T-cell (primary cell): ENCODE measurements around the gene RTN4R. TPM values are rescaled to one million over a fixed set of nuclear protein-coding genes. Genes with fewer than 3 reads are reported as not detected.
"Not testable (repeated sequence)": the region's sequence is repeated elsewhere in the genome, so short reads cannot be mapped to it uniquely, and the experiment has no call there.

Experiments
- ATAC-seq, 4 experiments: fragments of 200-7000 bp in 3 of 4; fragments of 150-1000 bp in 1 of 4; cut with Tn5 transposase; replicated peaks in 1 of 4; 1 replicate in 3 of 4; 2 replicates in 1 of 4; pipeline ENCODE4 v1.10.0; 2021; ENCODE audit warnings: moderate library complexity in 3 of 4, mild to moderate bottlenecking in 2 of 4, moderate number of reproducible peaks in 1 of 4
- CTCF ChIA-PET, 2 donors: fragments of 300-600 bp; sonication (Branson Sonifier 250); formaldehyde crosslinking; loops; one replicate each; lab custom pipeline; 2022; ENCODE audit warnings: antibody characterized with exemption in 2 of 2; lab: Charles Lee
- POLR2A ChIA-PET, 2 donors: fragments of 300-600 bp; sonication (Branson Sonifier 250); formaldehyde crosslinking; loops; one replicate each; lab custom pipeline; 2022; ENCODE audit warnings: antibody characterized with exemption in 2 of 2; lab: Charles Lee
- DNase-seq, 35 experiments: peaks; one replicate each; pipeline versions ENCODE4 v3.0.0 to v3.0.0-alpha.2; 2013 to 2023
- H3K27ac ChIP-seq: one replicate; pipeline ENCODE4 v1.5.1; 2013; ENCODE audit warnings: low read length
- H3K27me3 ChIP-seq, 2 experiments: replicated peaks in 1 of 2; 1 replicate in 1 of 2; 2 replicates in 1 of 2; pipeline versions ENCODE4 v1.6.1 to v1.7.0; 2013; ENCODE audit warnings: low read length in 1 of 2, mixed read lengths in 1 of 2; ENCODE audit not compliant: control insufficient read depth in 2 of 2, insufficient read depth in 2 of 2; ENCODE audit errors: extremely low read depth in 1 of 2
- H3K36me3 ChIP-seq, 2 donors: 1 replicate in 1 of 2; 2 replicates in 1 of 2; pipeline versions ENCODE4 v1.6.1 to v1.7.0; 2013; ENCODE audit warnings: low read length in 1 of 2; ENCODE audit not compliant: control insufficient read depth in 2 of 2, insufficient read depth in 1 of 2; ENCODE audit errors: extremely low read depth in 1 of 2
- H3K4me1 ChIP-seq, 2 experiments: 1 replicate in 1 of 2; 2 replicates in 1 of 2; pipeline versions ENCODE4 v1.6.1 to v1.7.0; 2013; ENCODE audit warnings: low read length in 2 of 2, mixed read lengths in 1 of 2; ENCODE audit not compliant: insufficient read depth in 2 of 2, control insufficient read depth in 1 of 2; ENCODE audit errors: extremely low read depth in 1 of 2
- H3K4me3 ChIP-seq, 2 donors: 1 replicate in 1 of 2; 2 replicates in 1 of 2; pipeline versions ENCODE4 v1.5.1 to v1.7.0; 2013; ENCODE audit warnings: mild to moderate bottlenecking in 2 of 2, low read length in 1 of 2, moderate library complexity in 1 of 2; ENCODE audit not compliant: control insufficient read depth in 1 of 2; ENCODE audit errors: extremely low read depth in 1 of 2
- H3K9me3 ChIP-seq: 2 replicates; pipeline ENCODE4 v1.7.0; 2013
- H3K27ac Mint-ChIP-seq, 2 donors: one replicate each; pipeline ENCODE4 v1.8.0; 2020 to 2021; ENCODE audit warnings: mild to moderate bottlenecking in 2 of 2, mixed read lengths in 2 of 2
- H3K27me3 Mint-ChIP-seq, 2 donors: one replicate each; pipeline ENCODE4 v1.8.0; 2021 to 2022; ENCODE audit warnings: mixed read lengths in 2 of 2
- H3K36me3 Mint-ChIP-seq: one replicate; pipeline ENCODE4 v1.8.0; 2021; ENCODE audit warnings: mixed read lengths
- H3K4me1 Mint-ChIP-seq, 3 donors: one replicate each; pipeline ENCODE4 v1.8.0; 2020 to 2022; ENCODE audit warnings: mixed read lengths in 3 of 3, mild to moderate bottlenecking in 1 of 3
- H3K4me3 Mint-ChIP-seq, 3 donors: one replicate each; pipeline ENCODE4 v1.8.0; 2020 to 2022; ENCODE audit warnings: mild to moderate bottlenecking in 3 of 3, mixed read lengths in 3 of 3, moderate library complexity in 3 of 3
- H3K9me3 Mint-ChIP-seq, 3 donors: one replicate each; pipeline ENCODE4 v1.8.0; 2020 to 2022; ENCODE audit warnings: mixed read lengths in 3 of 3
- WGBS: methylation state at CpG from one replicate; pipeline ENCODE4 v1.1.5; 2013; ENCODE audit warnings: missing lambda C conversion rate; ENCODE audit not compliant: insufficient coverage; 5-methylcytosine and 5-hydroxymethylcytosine counted together
- total RNA-seq, 35 experiments: library from RNA in 6 of 35; stranded (reverse) in 6 of 35; fragments of 120-200 nt in 1 of 35; gene quantifications; one replicate each; pipeline versions ENCODE4 v1.2.1 to v1.2.4 and lab custom pipeline; 2013 to 2026

The RTN4R gene
- total RNA-seq, 5 donors from 2014 or later (not counting 1 experiment from before 2014, with no cell fraction given): 0.33 to 4.1 (median 2.5) TPM

- ATAC-seq: no peak
- DNase-seq: no peak
- POLR2A ChIA-PET: no interaction called here
- Mint-ChIP-seq H3K9me3 (no peaks in the 10 kb centered on the region), H3K27ac (no peak overlapping the region), H3K36me3 (no peaks in the 10 kb centered on the region), H3K4me3 (no peak overlapping the region), H3K27me3 (no peaks in the 10 kb centered on the region), H3K4me1 (peaks cover 2 to 10% (median 7%) of the 10 kb centered on the region in 3 donors)
- CTCF ChIA-PET: no interaction called here
- Histone ChIP-seq H3K4me1 (peaks cover 0 to 15% of the 10 kb centered on the region in 2 experiments), H3K9me3 (no peaks in the 10 kb centered on the region), H3K27me3 (peaks cover 0 to 23% of the 10 kb centered on the region in 2 experiments), H3K27ac (no peak overlapping the region), H3K4me3 (no peak overlapping the region), H3K36me3 (no peaks in the 10 kb centered on the region)
- WGBS: 83% methylated on average over 11 of the region's 14 CpGs
Observed at GRCh38 chr22:20271114-20271994, 3.2 kb upstream of the RTN4R start.

GRCh38 chr22:20270190-20271113 lies 2.3 kb upstream of the RTN4R start:
- H3K9me3 ChIP-seq, DNase-seq, H3K4me3 Mint-ChIP-seq, H3K27ac ChIP-seq, H3K36me3 Mint-ChIP-seq, H3K4me3 ChIP-seq, H3K36me3 ChIP-seq, H3K27ac Mint-ChIP-seq, POLR2A ChIA-PET, ATAC-seq, CTCF ChIA-PET, H3K27me3 Mint-ChIP-seq, H3K9me3 Mint-ChIP-seq: not testable (repeated sequence)
- WGBS: 80% methylated on average over 11 of the region's 23 CpGs
- H3K4me1 ChIP-seq: peaks cover 0 to 15% of the 10 kb centered on the region in 2 experiments
- H3K27me3 ChIP-seq: peaks cover 0 to 23% of the 10 kb centered on the region in 2 experiments
- peaks cover 2 to 11% (median 7%) of the 10 kb centered on the region in 3 donors for H3K4me1 Mint-ChIP-seq

GRCh38 chr22:20269673-20270072 lies 1.6 kb upstream of the RTN4R start:
- H3K4me3 ChIP-seq, H3K9me3 ChIP-seq, POLR2A ChIA-PET, H3K36me3 ChIP-seq, DNase-seq, H3K9me3 Mint-ChIP-seq, ATAC-seq, H3K27me3 Mint-ChIP-seq, CTCF ChIA-PET, H3K36me3 Mint-ChIP-seq, H3K4me3 Mint-ChIP-seq, H3K27ac Mint-ChIP-seq, H3K27ac ChIP-seq: not testable (repeated sequence)
- peaks cover 0 to 15% of the 10 kb centered on the region in 2 experiments for H3K4me1 ChIP-seq
- H3K4me1 Mint-ChIP-seq: peaks cover 2 to 11% (median 7%) of the 10 kb centered on the region in 3 donors
- WGBS: 88% methylated on average over 6 of the region's 8 CpGs
- H3K27me3 ChIP-seq: peaks cover 0 to 23% of the 10 kb centered on the region in 2 experiments

GRCh38 chr22:20269201-20269600 lies 1.1 kb upstream of the RTN4R start:
- DNase-seq, H3K9me3 Mint-ChIP-seq, POLR2A ChIA-PET, H3K4me3 ChIP-seq, H3K36me3 ChIP-seq, H3K27ac Mint-ChIP-seq, H3K9me3 ChIP-seq, H3K36me3 Mint-ChIP-seq, H3K27ac ChIP-seq, H3K27me3 Mint-ChIP-seq, ATAC-seq: not testable (repeated sequence)
- Mint-ChIP-seq H3K4me1 (peaks cover 2 to 11% (median 7%) of the 10 kb centered on the region in 3 donors), H3K4me3 (peak overlapping the region in 2 of 3 donors; percentile 67 to 78)
- H3K27me3 ChIP-seq: peaks cover 0 to 23% of the 10 kb centered on the region in 2 experiments
- no CpG with 5 or more reads among the region's 4 CpGs for WGBS
- CTCF ChIA-PET: interaction anchor here in 1 of 2 donors (0.5 kb wide), 1 partner anchor 118 kb away, joined by 4 read pairs; no protein-coding TSS in a partner anchor
- peaks cover 0 to 15% of the 10 kb centered on the region in 2 experiments for H3K4me1 ChIP-seq

- no peaks in the 10 kb centered on the region for H3K36me3 Mint-ChIP-seq
- 5% methylated on average over 87 of the region's 101 CpGs for WGBS
- H3K27me3 ChIP-seq: peaks cover 0 to 23% of the 10 kb centered on the region in 2 experiments
- DNase-seq: peak in 1 of 35 experiments; percentile 11
- H3K27me3 Mint-ChIP-seq: no peaks in the 10 kb centered on the region
- no peaks in the 10 kb centered on the region for H3K36me3 ChIP-seq
- ATAC-seq: peak in 1 of 4 experiments; percentile 15
- H3K4me3 Mint-ChIP-seq: peak overlapping the region; percentile 21 to 57 (median 47)
- no peak overlapping the region for H3K27ac Mint-ChIP-seq
- H3K4me3 ChIP-seq: peak overlapping the region; percentile 29 to 34
- no peaks in the 10 kb centered on the region for H3K9me3 ChIP-seq
- H3K9me3 Mint-ChIP-seq: no peaks in the 10 kb centered on the region
- ChIA-PET CTCF (no interaction called here), POLR2A (no interaction called here)
- peaks cover 2 to 11% (median 7%) of the 10 kb centered on the region in 3 donors for H3K4me1 Mint-ChIP-seq
- peaks cover 0 to 15% of the 10 kb centered on the region in 2 experiments for H3K4me1 ChIP-seq
- H3K27ac ChIP-seq: no peak overlapping the region
Observed at GRCh38 chr22:20267441-20268278, 458 bp downstream of the RTN4R start.
